Mesothelial cell of epicardium (in vitro differentiated cells): ENCODE data around the gene RHBDD1. TPM values are rescaled to one million over a fixed set of nuclear protein-coding genes. Genes with fewer than 3 reads are reported as not detected.
A peak's percentile ranks its signal among the peaks of the same experiment; 100 is the strongest.

Experiments used
- DNase-seq, 2 experiments: peaks; one replicate each; pipeline ENCODE4 v3.0.0; 2021; ENCODE audit warnings: low spot score in 2 of 2; ENCODE audit not compliant: unreplicated experiment in 2 of 2
- H3K27ac Mint-ChIP-seq: 2 replicates; pipeline ENCODE4 v1.8.0; 2021; ENCODE audit warnings: mixed read lengths
- H3K27me3 Mint-ChIP-seq: 2 replicates; pipeline ENCODE4 v1.8.0; 2021; ENCODE audit warnings: low read depth, mixed read lengths
- H3K36me3 Mint-ChIP-seq: 2 replicates; pipeline ENCODE4 v1.8.0; 2021; ENCODE audit warnings: mixed read lengths
- H3K4me1 Mint-ChIP-seq: 2 replicates; pipeline ENCODE4 v1.8.0; 2021; ENCODE audit warnings: mixed read lengths
- H3K4me3 Mint-ChIP-seq: 2 replicates; pipeline ENCODE4 v1.8.0; 2021; ENCODE audit warnings: mild to moderate bottlenecking, moderate library complexity, mixed read lengths
- H3K9me3 Mint-ChIP-seq: 2 replicates; pipeline ENCODE4 v1.8.0; 2021; ENCODE audit warnings: mixed read lengths
- CTCF ChIP-seq: fragments of 200-600 bp; sonication (generic); IDR thresholded peaks from one replicate; pipeline ENCODE4 v1.5.0; 2021; ENCODE audit warnings: antibody characterized with exemption; ENCODE audit not compliant: unreplicated experiment
- total RNA-seq: library from RNA; stranded (reverse); gene quantifications from 3 replicates; pipeline ENCODE4 v1.2.1, GENCODE V29; 2021

RHBDD1 gene
- total RNA-seq, 1 donor from 2014 or later: 42.2 TPM

GRCh38 chr2:226835420-226835795 lies 446 bp upstream of the RHBDD1 start:
- peak in 1 of 2 experiments; percentile 61 for DNase-seq
- H3K36me3 Mint-ChIP-seq: peaks cover 4% of the 10 kb centered on the region
- peaks cover 23% of the 10 kb centered on the region for H3K4me1 Mint-ChIP-seq
- H3K27me3 Mint-ChIP-seq: no peaks in the 10 kb centered on the region
- H3K9me3 Mint-ChIP-seq: no peaks in the 10 kb centered on the region
- H3K4me3 Mint-ChIP-seq: peak overlapping the region; percentile 87
- H3K27ac Mint-ChIP-seq: peak overlapping the region; percentile 99
- TF ChIP-seq CTCF: no peak

GRCh38 chr2:226836548-226836885 lies 663 bp downstream of the RHBDD1 start:
- DNase-seq: no peak
- Mint-ChIP-seq H3K27me3 (no peaks in the 10 kb centered on the region), H3K27ac (peak overlapping the region; percentile 99), H3K4me3 (peak overlapping the region; percentile 87), H3K4me1 (peaks cover 23% of the 10 kb centered on the region), H3K36me3 (peaks cover 9% of the 10 kb centered on the region), H3K9me3 (no peaks in the 10 kb centered on the region)
- no peak for TF ChIP-seq CTCF

GRCh38 chr2:226837334-226837733 lies 1.5 kb downstream of the RHBDD1 start:
- Mint-ChIP-seq H3K36me3 (peaks cover 14% of the 10 kb centered on the region), H3K9me3 (peaks cover 6% of the 10 kb centered on the region), H3K4me3 (peak overlapping the region; percentile 87), H3K27ac (peak overlapping the region; percentile 99), H3K4me1 (peaks cover 23% of the 10 kb centered on the region), H3K27me3 (no peaks in the 10 kb centered on the region)
- no peak for DNase-seq
- TF ChIP-seq CTCF: no peak

GRCh38 chr2:226837787-226838603 lies 2.1 kb downstream of the RHBDD1 start:
- H3K4me3 Mint-ChIP-seq: peak overlapping the region; percentile 87
- peaks cover 13% of the 10 kb centered on the region for H3K9me3 Mint-ChIP-seq
- peak overlapping the region; percentile 99 for H3K27ac Mint-ChIP-seq
- no peaks in the 10 kb centered on the region for H3K27me3 Mint-ChIP-seq
- peaks cover 21% of the 10 kb centered on the region for H3K36me3 Mint-ChIP-seq
- DNase-seq: no peak
- TF ChIP-seq CTCF: no peak
- peaks cover 23% of the 10 kb centered on the region for H3K4me1 Mint-ChIP-seq

- DNase-seq: no peak
- no peaks in the 10 kb centered on the region for H3K27me3 Mint-ChIP-seq
- H3K36me3 Mint-ChIP-seq: peaks cover 18% of the 10 kb centered on the region
- H3K4me1 Mint-ChIP-seq: peaks cover 23% of the 10 kb centered on the region
- no peak overlapping the region for H3K27ac Mint-ChIP-seq
- no peak overlapping the region for H3K4me3 Mint-ChIP-seq
- no peak for TF ChIP-seq CTCF
- H3K9me3 Mint-ChIP-seq: peaks cover 13% of the 10 kb centered on the region
These were observed 2.9 kb downstream of the RHBDD1 start for GRCh38 chr2:226838722-226839121.
